AG04449 (cell line): Measurements from ENCODE around the gene CAPZA1.
"Not testable (repeated sequence)": the region's sequence is repeated elsewhere in the genome, so short reads cannot be mapped to it uniquely, and the experiment has no call there.

Source experiments
- CTCF ChIA-PET: fragments of 350-600 bp; formaldehyde crosslinking; extraction: SDS; loops from one replicate; lab custom pipeline; 2021; ENCODE audit warnings: antibody characterized with exemption; lab: Yijun Ruan, JAX
- POLR2A ChIA-PET: fragments of 400-600, 350-600 bp; formaldehyde crosslinking; extraction: SDS; loops from one replicate; lab custom pipeline; 2020; ENCODE audit warnings: antibody characterized with exemption, inconsistent platforms; lab: Yijun Ruan, JAX
- DNase-seq: peaks from one replicate; pipeline ENCODE4 v3.0.0-alpha.2; 2010; ENCODE audit warnings: low read depth, low spot score
- H3K4me3 ChIP-seq: 2 replicates; pipeline ENCODE4 v1.5.1; 2011; ENCODE audit warnings: low read depth, mild to moderate bottlenecking, control low read depth, low read length
- CTCF ChIP-seq: IDR thresholded peaks from one replicate; pipeline ENCODE4 v1.5.1; 2011; ENCODE audit warnings: mild to moderate bottlenecking, moderate library complexity, low read length, control low read depth, inconsistent platforms; ENCODE audit not compliant: insufficient read depth; ENCODE audit errors: missing control alignments

The CAPZA1 gene

GRCh38 chr1:112605633-112606327, 13.9 kb upstream of the CAPZA1 start:
- TF ChIP-seq CTCF = no peak
- CTCF ChIA-PET = interaction anchor here (1.1 to 2.0 kb wide), 4 partner anchors 8 to 104 kb away, joined by 5 to 6 read pairs (median 6); no protein-coding TSS in a partner anchor
- H3K4me3 ChIP-seq = no peak overlapping the region
- no peak for DNase-seq
- POLR2A ChIA-PET = no interaction called here

GRCh38 chr1:112614460-112615065, 5.1 kb upstream of the CAPZA1 start:
- POLR2A ChIA-PET = interaction anchor here (1.2 kb wide), 1 partner anchor 113 kb away, joined by 3 read pairs; no protein-coding TSS in a partner anchor
- CTCF ChIA-PET = interaction anchor here (0.6 to 12.7 kb wide), 43 partner anchors 9 to 316 kb away, joined by 3 to 228 read pairs (median 5); partner anchors contain the start of genes CTTNBP2NL and RHOC
- no peak for DNase-seq
- no peak overlapping the region for H3K4me3 ChIP-seq
- peak; percentile 62 for TF ChIP-seq CTCF

GRCh38 chr1:112618114-112618720, 1.4 kb upstream of the CAPZA1 start:
- ChIA-PET CTCF (interaction anchor here (0.7 to 12.7 kb wide), 10 partner anchors 55 to 257 kb away, joined by 3 to 228 read pairs (median 5); partner anchors contain the start of genes CTTNBP2NL and MOV10), POLR2A (interaction anchor here (0.8 to 1.4 kb wide), 4 partner anchors 11 to 117 kb away, joined by 3 to 8 read pairs (median 6); no protein-coding TSS in a partner anchor)
- peak overlapping the region; percentile 100 for H3K4me3 ChIP-seq
- DNase-seq = no peak
- no peak for TF ChIP-seq CTCF

- peak within 1 kb of the TSS; percentile 100 for H3K4me3 ChIP-seq
- no peak for TF ChIP-seq CTCF
- no peak for DNase-seq
- POLR2A ChIA-PET = interaction anchor here (0.6 to 1.4 kb wide), 9 partner anchors 12 to 235 kb away, joined by 3 to 8 read pairs (median 4); partner anchors contain the start of genes MOV10 and RHOC
- CTCF ChIA-PET = interaction anchor here (1.0 to 12.7 kb wide), 9 partner anchors 8 to 250 kb away, joined by 3 to 228 read pairs (median 5); partner anchors contain the start of genes CTTNBP2NL and MOV10
Measured at GRCh38 chr1:112618721-112619517, 713 bp upstream of the CAPZA1 start, which contains the start of gene ST7L. Gene ST7L, minus strand, starts transcription at chr1:112619141. Its CDS starts 28 bp downstream, at chr1:112619113.

GRCh38 chr1:112620377-112620695, 704 bp downstream of the CAPZA1 start:
- CTCF ChIA-PET = interaction anchor here (1.4 to 3.1 kb wide), 2 partner anchors 88 to 115 kb away, joined by 3 to 14 read pairs; no protein-coding TSS in a partner anchor
- POLR2A ChIA-PET = no interaction called here
- DNase-seq = no peak
- H3K4me3 ChIP-seq = peak overlapping the region; percentile 100
- TF ChIP-seq CTCF = no peak

GRCh38 chr1:112624493-112624892, 4.9 kb downstream of the CAPZA1 start:
- DNase-seq, POLR2A ChIA-PET, H3K4me3 ChIP-seq, CTCF ChIA-PET: not testable (repeated sequence)
